Daoy (cell line): ENCODE measurements around the gene ACVR1C. TPM values are rescaled to one million over a fixed set of nuclear protein-coding genes. Genes with fewer than 3 reads are reported as not detected.

Source experiments
- DNase-seq: peaks from one replicate; pipeline ENCODE4 v3.0.0-alpha.2; 2015; ENCODE audit warnings: low read depth
- total RNA-seq: library from RNA; depleted of rRNA; stranded (reverse); fragments of >200 nt; shearing (Covaris generic); gene quantifications from 2 replicates; pipeline ENCODE4 v1.2.3, GENCODE V29; 2014; rRNA removed

ACVR1C gene
- 0.34 and 0.39 TPM in 2 replicates for total RNA-seq

- DNase-seq: peak; percentile 74
Measured at GRCh38 chr2:157628477-157629415, at the start of gene ACVR1C. ACVR1C (minus strand) TSS chr2:157628864; CDS start chr2:157628644, 220 bp downstream.

GRCh38 chr2:157677941-157678340, 49.3 kb upstream of the ACVR1C start:
- DNase-seq: no peak

DNA sequence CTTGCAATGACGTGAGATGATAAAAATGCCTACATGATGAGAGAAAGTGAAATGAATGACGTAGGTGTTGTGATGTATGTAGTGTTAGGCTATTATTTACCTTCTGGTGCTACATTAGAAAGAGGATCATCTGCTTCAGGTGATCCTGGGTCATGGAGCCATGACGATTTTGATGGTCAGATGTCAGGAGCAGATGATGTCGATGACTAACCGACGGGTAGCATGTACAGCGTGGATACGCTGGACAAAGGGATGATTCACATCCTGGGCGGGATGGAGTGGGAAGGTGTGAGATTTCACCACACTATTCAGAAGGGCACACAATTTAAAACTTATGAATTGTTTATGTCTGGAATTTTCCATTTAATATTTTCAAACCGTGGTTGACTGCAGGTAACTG, 43.5 kb upstream of the ACVR1C start:
- DNase-seq: peak; percentile 28

DNA sequence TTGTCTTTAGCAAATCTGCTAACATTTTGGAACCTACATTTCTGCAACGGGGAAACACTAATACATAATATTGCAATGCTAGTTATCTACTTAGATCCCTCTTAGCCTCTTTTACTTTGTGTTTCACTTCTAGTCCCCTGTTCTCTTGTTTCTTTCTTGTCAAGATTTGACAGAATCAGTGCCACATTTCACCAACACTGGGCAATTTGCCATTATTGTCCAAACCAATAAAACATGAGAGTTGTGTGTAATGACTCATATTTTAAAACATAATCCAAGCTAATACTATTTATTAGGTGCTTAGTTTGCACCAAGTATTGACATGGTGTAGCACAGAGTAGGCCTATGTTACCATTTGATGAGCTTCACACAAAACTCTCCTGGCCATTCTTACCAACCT, 33.7 kb upstream of the ACVR1C start:
- DNase-seq: no peak

GRCh38 chr2:157661776-157662175, 33.1 kb upstream of the ACVR1C start:
- no peak for DNase-seq

GRCh38 chr2:157657858-157658257, 29.2 kb upstream of the ACVR1C start:
- no peak for DNase-seq

GRCh38 chr2:157657101-157657500, 28.4 kb upstream of the ACVR1C start:
- no peak for DNase-seq

- no peak for DNase-seq
Measured at GRCh38 chr2:157644776-157645175, 16.1 kb upstream of the ACVR1C start.

DNA sequence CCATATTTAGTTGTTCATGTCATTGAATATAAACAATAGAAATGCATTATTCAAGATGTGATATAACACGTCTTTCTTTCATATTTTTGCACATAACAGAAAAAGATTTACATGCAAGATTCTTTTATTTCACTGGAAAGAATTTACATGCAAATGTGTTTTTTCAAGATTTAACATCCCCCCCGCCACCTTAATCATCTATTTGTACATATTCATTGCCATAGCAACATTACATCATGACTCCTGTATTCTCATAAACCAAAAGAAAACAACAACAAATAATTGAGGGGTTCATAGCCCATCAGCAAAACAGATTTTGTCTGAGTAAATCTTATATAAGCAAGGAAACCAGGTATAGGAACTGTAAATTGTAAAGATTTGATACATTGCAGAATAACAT, 3.2 kb upstream of the ACVR1C start:
- DNase-seq: no peak

GRCh38 chr2:157627594-157628476, 829 bp downstream of the ACVR1C start:
- DNase-seq: peak; percentile 23

GRCh38 chr2:157625296-157625695, 3.4 kb downstream of the ACVR1C start:
- DNase-seq: no peak

DNA sequence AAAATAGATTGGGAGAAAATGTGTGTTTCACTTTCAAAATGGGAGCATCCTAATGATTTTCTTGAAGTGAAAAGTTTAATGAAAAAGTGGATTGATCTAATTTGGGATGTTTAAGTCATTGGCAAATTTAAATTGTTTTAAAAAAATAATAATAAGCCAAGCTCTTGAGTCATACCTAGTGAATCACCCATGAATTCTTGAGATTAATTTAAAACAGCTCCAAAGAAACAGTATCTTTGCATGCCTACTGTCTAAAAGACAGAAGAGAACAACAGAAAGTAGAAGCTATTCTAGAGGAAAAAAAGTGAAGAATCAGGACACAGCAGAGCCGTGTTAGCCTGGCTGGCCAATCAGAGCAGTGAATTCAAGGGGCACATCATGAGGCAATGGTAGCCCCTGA, 7.7 kb downstream of the ACVR1C start:
- DNase-seq: no peak

DNA sequence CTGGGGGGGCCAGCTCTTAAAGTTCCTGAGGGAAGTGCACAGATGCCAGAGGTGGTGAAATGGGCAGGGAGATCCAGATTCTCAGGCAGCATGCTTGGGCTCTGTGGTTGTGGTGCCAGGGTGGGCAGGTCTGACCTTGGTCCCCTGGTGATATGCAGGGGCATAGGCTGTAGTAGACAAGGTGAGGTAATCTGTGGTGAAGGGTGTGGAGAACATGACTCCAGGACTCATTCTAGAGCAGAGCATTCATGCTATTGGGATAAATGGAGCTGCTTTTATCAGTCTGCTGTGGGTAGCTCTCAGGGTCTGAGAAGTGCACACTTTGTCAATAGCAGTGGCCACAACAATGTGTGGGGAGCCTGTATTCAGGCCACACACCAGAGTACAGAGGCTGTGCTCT, 16.9 kb downstream of the ACVR1C start:
- DNase-seq: no peak

- no peak for DNase-seq
Measured at GRCh38 chr2:157611110-157611509, 17.6 kb downstream of the ACVR1C start.

GRCh38 chr2:157606534-157606933, 22.1 kb downstream of the ACVR1C start:
- no peak for DNase-seq

- no peak for DNase-seq
Measured at GRCh38 chr2:157603198-157603597, 25.5 kb downstream of the ACVR1C start.

DNA sequence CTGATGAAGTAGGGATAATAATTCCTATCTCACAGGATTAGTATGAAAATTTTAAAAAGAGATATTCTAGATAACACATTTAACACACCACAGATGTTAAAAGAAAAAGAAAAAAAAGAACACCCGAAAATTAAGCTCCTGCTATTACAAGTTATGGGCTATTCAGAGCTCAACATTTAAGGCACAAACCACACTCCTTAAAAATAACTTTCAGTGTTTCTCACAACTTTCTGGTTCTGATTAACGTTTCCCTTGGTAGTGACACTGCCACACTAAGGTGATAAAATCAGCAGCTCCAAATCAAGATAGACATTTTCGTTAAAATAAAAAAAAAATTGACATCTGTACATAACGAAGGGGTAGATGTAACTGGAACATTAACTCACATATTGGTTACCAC, 26.9 kb downstream of the ACVR1C start:
- DNase-seq: no peak

- DNase-seq: peak; percentile 13
Measured at GRCh38 chr2:157596992-157597681, 31.5 kb downstream of the ACVR1C start.

DNA sequence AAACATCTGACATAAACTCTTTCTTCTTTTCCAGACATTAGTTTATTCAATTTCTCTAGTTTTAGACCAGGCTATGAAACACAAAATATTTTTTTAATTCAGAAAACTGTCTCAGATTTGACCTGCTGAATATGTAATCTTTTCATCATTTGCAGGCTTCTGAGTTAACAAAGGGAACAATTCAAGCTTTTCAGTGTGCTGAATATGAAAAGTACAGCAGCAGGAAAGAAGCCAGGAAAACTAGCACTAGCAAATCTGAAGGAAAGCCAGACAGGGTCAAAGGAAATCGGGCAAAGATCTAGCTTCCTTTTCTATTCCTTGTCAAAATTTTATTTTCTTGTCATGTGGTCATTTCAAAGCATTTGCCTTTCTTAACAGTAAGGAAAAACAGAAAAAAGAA, 35.3 kb downstream of the ACVR1C start:
- no peak for DNase-seq

DNA sequence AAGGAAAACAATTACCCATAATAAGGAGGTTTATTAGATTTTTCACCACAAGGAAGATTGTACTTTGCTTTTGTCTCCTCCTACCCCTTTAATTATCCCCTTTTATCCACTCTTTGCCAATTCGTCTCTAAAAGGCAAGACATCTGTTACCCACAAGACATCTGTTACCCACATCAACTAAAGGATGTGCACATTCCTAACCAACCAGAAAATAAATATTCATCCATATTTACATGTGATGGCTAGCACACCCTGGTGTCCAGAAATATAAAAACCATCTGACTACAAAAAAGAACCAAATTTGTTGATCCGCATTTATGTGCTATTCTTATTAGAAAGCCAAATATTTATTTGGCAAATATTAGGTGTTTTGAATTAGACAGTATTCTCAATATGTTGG, 35.7 kb downstream of the ACVR1C start:
- no peak for DNase-seq

GRCh38 chr2:157592374-157592773, 36.3 kb downstream of the ACVR1C start:
- DNase-seq: no peak

DNA sequence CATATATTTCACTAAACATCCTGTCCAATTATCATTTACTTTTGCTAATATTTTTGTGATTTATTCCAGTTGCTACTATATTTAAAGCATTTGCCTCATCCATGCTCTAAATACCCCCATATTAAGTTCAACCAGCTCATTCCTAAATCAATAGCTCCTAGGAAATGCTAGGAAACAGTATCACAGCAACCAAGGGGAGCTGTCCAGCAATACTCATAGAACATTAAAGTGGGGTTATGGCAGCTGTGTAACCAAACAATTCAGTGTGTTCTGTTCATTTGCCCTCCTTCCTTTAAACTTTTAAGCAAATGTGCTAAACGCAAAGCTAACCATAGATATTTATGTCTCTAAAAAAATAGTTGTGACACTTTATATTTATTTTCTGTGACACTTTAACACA, 41.1 kb downstream of the ACVR1C start:
- DNase-seq: no peak
